ACC112 (cell line): ENCODE data around the gene WDR13.
"Not testable (repeated sequence)": the region's sequence is repeated elsewhere in the genome, so short reads cannot be mapped to it uniquely, and the experiment has no call there.

Experiments
- H2AFZ ChIP-seq: fragments of 200-600 bp; sonication (generic); one replicate; pipeline ENCODE4 v1.6.0; 2017; ENCODE audit warnings: antibody characterized with exemption, low read length; ENCODE audit not compliant: unreplicated experiment
- H3K27ac ChIP-seq: fragments of 200-600 bp; sonication (generic); 2 replicates; pipeline ENCODE4 v1.5.1; 2014; ENCODE audit warnings: low read depth, mild to moderate bottlenecking, antibody characterized with exemption, low read length, moderate library complexity
- H3K27me3 ChIP-seq: fragments of 200-600 bp; sonication (generic); 2 replicates; pipeline ENCODE4 v1.6.1; 2014; ENCODE audit warnings: mild to moderate bottlenecking, antibody characterized with exemption, low read length, moderate library complexity, mixed read lengths; ENCODE audit not compliant: insufficient read depth
- H3K36me3 ChIP-seq: fragments of 200-600 bp; sonication (generic); 2 replicates; pipeline ENCODE4 v1.6.1; 2016; ENCODE audit warnings: mild to moderate bottlenecking, antibody characterized with exemption, low read length, moderate library complexity, mixed read lengths; ENCODE audit not compliant: insufficient read depth
- H3K4me1 ChIP-seq: fragments of 200-600 bp; sonication (generic); one replicate; pipeline ENCODE4 v1.6.1; 2016; ENCODE audit warnings: low read length, mixed read lengths; ENCODE audit not compliant: insufficient read depth, unreplicated experiment, control insufficient read depth
- H3K4me3 ChIP-seq: fragments of 200-600 bp; sonication (generic); 2 replicates; pipeline ENCODE4 v1.5.1; 2014; ENCODE audit warnings: mild to moderate bottlenecking, low read depth, low read length
- H3K79me2 ChIP-seq: fragments of 200-600 bp; sonication (generic); one replicate; pipeline ENCODE4 v1.6.0; 2016; ENCODE audit warnings: low read length; ENCODE audit not compliant: control insufficient read depth, unreplicated experiment, insufficient read depth

Gene WDR13

GRCh38 chrX:48617542-48618340 lies 20.4 kb downstream of the WDR13 start:
- Histone ChIP-seq H3K4me1 (peaks cover 5% of the 10 kb centered on the region), H3K36me3 (no peaks in the 10 kb centered on the region), H3K79me2 (no peaks in the 10 kb centered on the region), H3K27ac (no peak overlapping the region; the same call in 1 of the 2 replicates), H3K27me3 (no peaks in the 10 kb centered on the region), H2AFZ (no peak overlapping the region), H3K4me3 (no peak overlapping the region)

GRCh38 chrX:48626401-48627298 lies 29.4 kb downstream of the WDR13 start:
- no peak overlapping the region for H3K4me3 ChIP-seq
- H2AFZ ChIP-seq, result no peak overlapping the region
- H3K36me3 ChIP-seq, result no peaks in the 10 kb centered on the region
- H3K27me3 ChIP-seq, result no peaks in the 10 kb centered on the region
- H3K79me2 ChIP-seq, result no peaks in the 10 kb centered on the region
- H3K27ac ChIP-seq, result no peak overlapping the region
- peaks cover 7% of the 10 kb centered on the region for H3K4me1 ChIP-seq

GRCh38 chrX:48631376-48632090 lies 34.2 kb downstream of the WDR13 start:
- no peaks in the 10 kb centered on the region for H3K27me3 ChIP-seq
- peaks cover 6% of the 10 kb centered on the region for H3K4me1 ChIP-seq
- H3K4me3 ChIP-seq, result peak overlapping the region; percentile 60; the same call in 1 of the 2 replicates
- no peaks in the 10 kb centered on the region for H3K79me2 ChIP-seq
- no peaks in the 10 kb centered on the region for H3K36me3 ChIP-seq
- no peak overlapping the region for H2AFZ ChIP-seq
- H3K27ac ChIP-seq, result no peak overlapping the region

- Histone ChIP-seq H3K27ac (no peak overlapping the region), H2AFZ (no peak overlapping the region), H3K36me3 (no peaks in the 10 kb centered on the region), H3K4me3 (no peak overlapping the region), H3K79me2 (no peaks in the 10 kb centered on the region), H3K27me3 (no peaks in the 10 kb centered on the region), H3K4me1 (peaks cover under 1% of the 10 kb centered on the region)
Measured at GRCh38 chrX:48632207-48632606, 34.9 kb downstream of the WDR13 start.

- no peaks in the 10 kb centered on the region for H3K79me2 ChIP-seq
- H3K4me3 ChIP-seq, result no peak overlapping the region
- no peaks in the 10 kb centered on the region for H3K4me1 ChIP-seq
- no peaks in the 10 kb centered on the region for H3K27me3 ChIP-seq
- no peak overlapping the region for H3K27ac ChIP-seq
- no peak overlapping the region for H2AFZ ChIP-seq
- H3K36me3 ChIP-seq, result no peaks in the 10 kb centered on the region
Measured at GRCh38 chrX:48636301-48636700, 39.0 kb downstream of the WDR13 start.

GRCh38 chrX:48636776-48637175 lies 39.5 kb downstream of the WDR13 start:
- H3K79me2 ChIP-seq, result no peaks in the 10 kb centered on the region
- H2AFZ ChIP-seq, result no peak overlapping the region
- no peak overlapping the region for H3K4me3 ChIP-seq
- H3K36me3 ChIP-seq, result no peaks in the 10 kb centered on the region
- no peak overlapping the region for H3K27ac ChIP-seq
- no peaks in the 10 kb centered on the region for H3K4me1 ChIP-seq
- no peaks in the 10 kb centered on the region for H3K27me3 ChIP-seq

- Histone ChIP-seq H3K36me3 (no peaks in the 10 kb centered on the region), H3K27ac (no peak overlapping the region), H3K79me2 (no peaks in the 10 kb centered on the region), H3K27me3 (no peaks in the 10 kb centered on the region), H3K4me1 (peaks cover 5% of the 10 kb centered on the region), H3K4me3 (no peak overlapping the region), H2AFZ (no peak overlapping the region)
Measured at GRCh38 chrX:48645669-48646068, 48.4 kb downstream of the WDR13 start.

GRCh38 chrX:48648336-48648751 lies 51.1 kb downstream of the WDR13 start:
- Histone ChIP-seq H3K4me1 (peaks cover 5% of the 10 kb centered on the region), H3K79me2 (no peaks in the 10 kb centered on the region), H3K36me3 (no peaks in the 10 kb centered on the region), H3K4me3 (no peak overlapping the region), H3K27ac (no peak overlapping the region), H2AFZ (no peak overlapping the region), H3K27me3 (no peaks in the 10 kb centered on the region)

- H3K27me3 ChIP-seq, result no peaks in the 10 kb centered on the region
- no peak overlapping the region for H3K27ac ChIP-seq
- H3K36me3 ChIP-seq, result no peaks in the 10 kb centered on the region
- no peaks in the 10 kb centered on the region for H3K79me2 ChIP-seq
- no peak overlapping the region for H3K4me3 ChIP-seq
- H3K4me1 ChIP-seq, result peaks cover 5% of the 10 kb centered on the region
- no peak overlapping the region for H2AFZ ChIP-seq
Measured at GRCh38 chrX:48649102-48649501, 51.8 kb downstream of the WDR13 start.

GRCh38 chrX:48652055-48652579 lies 54.8 kb downstream of the WDR13 start:
- H3K4me1 ChIP-seq, result not testable (repeated sequence)

More at GRCh38 chrX:48652055-48652579, 54.8 kb downstream of the WDR13 start:
- not testable (repeated sequence) for H3K4me3 ChIP-seq, H3K27me3 ChIP-seq, H3K36me3 ChIP-seq, H3K79me2 ChIP-seq, H3K27ac ChIP-seq, H2AFZ ChIP-seq
